Temporal lobe (tissue), 2 donors: ENCODE results near the gene KCTD21. TPM values are rescaled to one million over a fixed set of nuclear protein-coding genes. Genes with fewer than 3 reads are reported as not detected.

Experiments
- small RNA-seq: library from RNA; depleted of rRNA; stranded (forward); fragments of <200 nt; gene quantifications from one replicate; pipeline ENCODE3, GENCODE V24; 2014; ENCODE audit warnings: low replicate concordance
- total RNA-seq: library from RNA; depleted of rRNA; stranded (reverse); fragments of >200 nt; gene quantifications from one replicate; pipeline ENCODE4 v1.2.3, GENCODE V29; 2014

Gene KCTD21
- total RNA-seq, 1 donor from 2014 or later, result 7.4 TPM

Small RNA genes lying within 50 kb of the gene (small RNA-seq; reads per million reads assigned to genes)
- not detected for gene RNU6-126P

Other genes starting within 250 kb of the KCTD21 start
- gene INTS4, start 194.0 kb downstream of the KCTD21 start, total RNA-seq, result 32.9 TPM
- gene KCTD14, start 165.3 kb downstream of the KCTD21 start, total RNA-seq, result 1.5 TPM
- 0.25 TPM for gene THRSP, start 124.8 kb downstream of the KCTD21 start, total RNA-seq
- 59.7 TPM for gene NDUFC2, start 108.8 kb downstream of the KCTD21 start, total RNA-seq
- 30.5 TPM for gene ALG8, start 49.0 kb downstream of the KCTD21 start, total RNA-seq
- 10.6 TPM for gene USP35, start 293 bp upstream of the KCTD21 start, total RNA-seq
- 19.9 TPM for gene GAB2, start 229.2 kb upstream of the KCTD21 start, total RNA-seq